A673 (cell line): ENCODE data around the gene CCDC18.

Experiments
- CTCF ChIP-seq: fragments of 300-800, 200-600 bp; sonication (generic); conservative IDR thresholded peaks from 2 replicates; pipeline ENCODE4 v1.5.1; 2017; ENCODE audit warnings: low read depth, mild to moderate bottlenecking, antibody characterized with exemption, low read length, moderate library complexity, mixed read lengths
- EZH2 ChIP-seq: fragments of 200-600 bp; sonication (generic); IDR thresholded peaks from 2 replicates; pipeline ENCODE4 v1.6.1; 2017; ENCODE audit warnings: borderline replicate concordance, low read depth, mild to moderate bottlenecking, mixed read lengths, antibody characterized with exemption, low read length; ENCODE audit not compliant: poor library complexity, severe bottlenecking

GRCh38 chr1:93154898-93155297 is 25.6 kb upstream of the CCDC18 start:
- TF ChIP-seq CTCF (no peak), EZH2 (no peak)
